ENCODE results near the gene POPDC3.

DNA sequence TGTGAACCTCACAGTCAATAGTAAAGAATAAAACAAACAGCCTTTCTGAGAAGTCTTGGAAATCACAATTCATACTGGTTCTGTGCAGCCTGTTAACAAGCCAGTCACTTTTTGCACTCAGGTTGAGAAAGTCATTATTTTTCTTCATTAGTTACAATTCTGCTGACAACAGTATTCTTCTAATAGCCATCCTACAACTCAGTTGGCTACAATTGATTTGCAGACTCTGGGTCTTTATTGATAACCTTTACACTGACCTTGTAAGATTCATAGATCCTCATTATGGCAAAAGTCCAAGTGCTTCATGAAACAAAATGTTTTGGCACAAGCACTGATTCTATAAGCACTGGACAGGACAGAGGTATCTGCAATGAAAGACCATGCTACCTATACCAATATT lies 34.9 kb upstream of the POPDC3 start:
- TF ChIP-seq, protein P1, sequence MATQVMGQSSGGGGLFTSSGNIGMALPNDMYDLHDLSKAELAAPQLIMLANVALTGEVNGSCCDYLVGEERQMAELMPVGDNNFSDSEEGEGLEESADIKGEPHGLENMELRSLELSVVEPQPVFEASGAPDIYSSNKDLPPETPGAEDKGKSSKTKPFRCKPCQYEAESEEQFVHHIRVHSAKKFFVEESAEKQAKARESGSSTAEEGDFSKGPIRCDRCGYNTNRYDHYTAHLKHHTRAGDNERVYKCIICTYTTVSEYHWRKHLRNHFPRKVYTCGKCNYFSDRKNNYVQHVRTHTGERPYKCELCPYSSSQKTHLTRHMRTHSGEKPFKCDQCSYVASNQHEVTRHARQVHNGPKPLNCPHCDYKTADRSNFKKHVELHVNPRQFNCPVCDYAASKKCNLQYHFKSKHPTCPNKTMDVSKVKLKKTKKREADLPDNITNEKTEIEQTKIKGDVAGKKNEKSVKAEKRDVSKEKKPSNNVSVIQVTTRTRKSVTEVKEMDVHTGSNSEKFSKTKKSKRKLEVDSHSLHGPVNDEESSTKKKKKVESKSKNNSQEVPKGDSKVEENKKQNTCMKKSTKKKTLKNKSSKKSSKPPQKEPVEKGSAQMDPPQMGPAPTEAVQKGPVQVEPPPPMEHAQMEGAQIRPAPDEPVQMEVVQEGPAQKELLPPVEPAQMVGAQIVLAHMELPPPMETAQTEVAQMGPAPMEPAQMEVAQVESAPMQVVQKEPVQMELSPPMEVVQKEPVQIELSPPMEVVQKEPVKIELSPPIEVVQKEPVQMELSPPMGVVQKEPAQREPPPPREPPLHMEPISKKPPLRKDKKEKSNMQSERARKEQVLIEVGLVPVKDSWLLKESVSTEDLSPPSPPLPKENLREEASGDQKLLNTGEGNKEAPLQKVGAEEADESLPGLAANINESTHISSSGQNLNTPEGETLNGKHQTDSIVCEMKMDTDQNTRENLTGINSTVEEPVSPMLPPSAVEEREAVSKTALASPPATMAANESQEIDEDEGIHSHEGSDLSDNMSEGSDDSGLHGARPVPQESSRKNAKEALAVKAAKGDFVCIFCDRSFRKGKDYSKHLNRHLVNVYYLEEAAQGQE (IDR thresholded peaks at IDR 0.05; ENCODE audit: borderline replicate concordance) = no peak
- TF ChIP-seq, protein P2, sequence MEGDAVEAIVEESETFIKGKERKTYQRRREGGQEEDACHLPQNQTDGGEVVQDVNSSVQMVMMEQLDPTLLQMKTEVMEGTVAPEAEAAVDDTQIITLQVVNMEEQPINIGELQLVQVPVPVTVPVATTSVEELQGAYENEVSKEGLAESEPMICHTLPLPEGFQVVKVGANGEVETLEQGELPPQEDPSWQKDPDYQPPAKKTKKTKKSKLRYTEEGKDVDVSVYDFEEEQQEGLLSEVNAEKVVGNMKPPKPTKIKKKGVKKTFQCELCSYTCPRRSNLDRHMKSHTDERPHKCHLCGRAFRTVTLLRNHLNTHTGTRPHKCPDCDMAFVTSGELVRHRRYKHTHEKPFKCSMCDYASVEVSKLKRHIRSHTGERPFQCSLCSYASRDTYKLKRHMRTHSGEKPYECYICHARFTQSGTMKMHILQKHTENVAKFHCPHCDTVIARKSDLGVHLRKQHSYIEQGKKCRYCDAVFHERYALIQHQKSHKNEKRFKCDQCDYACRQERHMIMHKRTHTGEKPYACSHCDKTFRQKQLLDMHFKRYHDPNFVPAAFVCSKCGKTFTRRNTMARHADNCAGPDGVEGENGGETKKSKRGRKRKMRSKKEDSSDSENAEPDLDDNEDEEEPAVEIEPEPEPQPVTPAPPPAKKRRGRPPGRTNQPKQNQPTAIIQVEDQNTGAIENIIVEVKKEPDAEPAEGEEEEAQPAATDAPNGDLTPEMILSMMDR (IDR thresholded peaks at IDR 0.05; ENCODE audit: poor library complexity, severe bottlenecking) = no peak
- TF ChIP-seq EP300 (conservative IDR thresholded peaks at IDR 0.05; ENCODE audit: poor library complexity, severe bottlenecking) = no peak
